Measurements from ENCODE around the gene PTH2R.
"Not testable (repeated sequence)": the region's sequence is repeated elsewhere in the genome, so short reads cannot be mapped to it uniquely, and the experiment has no call there.

The PTH2R gene

GRCh38 chr2:208509586-208509985 is 103.0 kb downstream of the PTH2R start:
- in situ Hi-C loops (cut with MboI; ENCODE audit: low sequenced_read_pairs, unreplicated experiment): no loop called here
- DNase-seq (ENCODE audit: low spot score): no peak
- TF ChIP-seq, protein P1, sequence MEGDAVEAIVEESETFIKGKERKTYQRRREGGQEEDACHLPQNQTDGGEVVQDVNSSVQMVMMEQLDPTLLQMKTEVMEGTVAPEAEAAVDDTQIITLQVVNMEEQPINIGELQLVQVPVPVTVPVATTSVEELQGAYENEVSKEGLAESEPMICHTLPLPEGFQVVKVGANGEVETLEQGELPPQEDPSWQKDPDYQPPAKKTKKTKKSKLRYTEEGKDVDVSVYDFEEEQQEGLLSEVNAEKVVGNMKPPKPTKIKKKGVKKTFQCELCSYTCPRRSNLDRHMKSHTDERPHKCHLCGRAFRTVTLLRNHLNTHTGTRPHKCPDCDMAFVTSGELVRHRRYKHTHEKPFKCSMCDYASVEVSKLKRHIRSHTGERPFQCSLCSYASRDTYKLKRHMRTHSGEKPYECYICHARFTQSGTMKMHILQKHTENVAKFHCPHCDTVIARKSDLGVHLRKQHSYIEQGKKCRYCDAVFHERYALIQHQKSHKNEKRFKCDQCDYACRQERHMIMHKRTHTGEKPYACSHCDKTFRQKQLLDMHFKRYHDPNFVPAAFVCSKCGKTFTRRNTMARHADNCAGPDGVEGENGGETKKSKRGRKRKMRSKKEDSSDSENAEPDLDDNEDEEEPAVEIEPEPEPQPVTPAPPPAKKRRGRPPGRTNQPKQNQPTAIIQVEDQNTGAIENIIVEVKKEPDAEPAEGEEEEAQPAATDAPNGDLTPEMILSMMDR (IDR thresholded peaks at IDR 0.05; ENCODE audit: borderline replicate concordance, control extremely low read depth, extremely low read depth, insufficient read depth, missing control alignments): no peak

GRCh38 chr2:208511016-208511415 is 104.4 kb downstream of the PTH2R start:
- DNase-seq (ENCODE audit: low spot score): no peak
- in situ Hi-C loops (cut with MboI; ENCODE audit: low sequenced_read_pairs, unreplicated experiment): no loop called here
- TF ChIP-seq, protein P1 (IDR thresholded peaks at IDR 0.05; ENCODE audit: borderline replicate concordance, control extremely low read depth, extremely low read depth, insufficient read depth, missing control alignments): no peak

DNA sequence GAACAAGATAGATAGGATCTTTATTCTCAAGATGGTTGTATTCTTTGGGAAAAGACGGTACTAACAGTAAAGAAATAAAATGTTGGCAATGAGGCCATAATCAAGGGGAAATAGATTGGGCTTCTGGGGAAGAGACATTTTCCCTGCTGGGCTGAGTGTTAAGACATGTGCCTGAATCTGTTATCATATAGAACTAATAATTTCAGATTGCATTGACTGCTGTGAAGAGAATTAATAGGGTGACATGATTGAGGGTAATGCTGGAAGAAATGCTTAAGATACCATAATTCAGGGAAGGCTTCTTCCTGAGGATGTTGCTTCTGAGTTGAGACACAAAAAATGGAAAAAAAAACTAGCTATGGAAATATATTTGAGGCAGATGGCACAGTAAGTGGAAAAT is 105.0 kb downstream of the PTH2R start:
- no peak for DNase-seq (ENCODE audit: low spot score)
- in situ Hi-C loops (cut with MboI; ENCODE audit: low sequenced_read_pairs, unreplicated experiment): no loop called here
- TF ChIP-seq, protein P1 (IDR thresholded peaks at IDR 0.05; ENCODE audit: borderline replicate concordance, control extremely low read depth, extremely low read depth, insufficient read depth, missing control alignments): no peak

GRCh38 chr2:208515099-208515498 is 108.5 kb downstream of the PTH2R start:
- in situ Hi-C loops (cut with MboI; ENCODE audit: low sequenced_read_pairs, unreplicated experiment): no loop called here
- DNase-seq (ENCODE audit: low spot score): no peak
- TF ChIP-seq, protein P1 (IDR thresholded peaks at IDR 0.05; ENCODE audit: borderline replicate concordance, control extremely low read depth, extremely low read depth, insufficient read depth, missing control alignments): no peak

DNA sequence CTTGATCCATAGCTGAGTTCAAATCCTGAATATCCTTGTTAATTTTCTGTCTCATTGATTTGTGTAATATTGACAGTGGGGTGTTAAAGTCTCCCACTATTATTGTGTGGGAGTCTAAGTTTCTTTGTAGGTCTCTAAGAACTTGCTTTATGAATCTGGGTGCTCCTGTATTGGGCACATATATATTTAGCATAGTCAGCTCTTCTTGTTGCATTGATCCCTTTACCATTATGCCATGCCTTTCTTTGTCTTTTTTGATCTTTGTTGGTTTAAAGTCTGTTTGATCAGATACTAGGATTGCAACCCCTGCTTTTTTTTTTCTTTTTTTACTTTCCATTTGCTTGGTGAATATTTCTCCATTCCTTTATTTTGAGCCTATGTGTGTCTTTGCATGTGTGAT is 116.5 kb downstream of the PTH2R start:
- DNase-seq (ENCODE audit: low spot score); in situ Hi-C loops (cut with MboI; ENCODE audit: low sequenced_read_pairs, unreplicated experiment): not testable (repeated sequence)

DNA sequence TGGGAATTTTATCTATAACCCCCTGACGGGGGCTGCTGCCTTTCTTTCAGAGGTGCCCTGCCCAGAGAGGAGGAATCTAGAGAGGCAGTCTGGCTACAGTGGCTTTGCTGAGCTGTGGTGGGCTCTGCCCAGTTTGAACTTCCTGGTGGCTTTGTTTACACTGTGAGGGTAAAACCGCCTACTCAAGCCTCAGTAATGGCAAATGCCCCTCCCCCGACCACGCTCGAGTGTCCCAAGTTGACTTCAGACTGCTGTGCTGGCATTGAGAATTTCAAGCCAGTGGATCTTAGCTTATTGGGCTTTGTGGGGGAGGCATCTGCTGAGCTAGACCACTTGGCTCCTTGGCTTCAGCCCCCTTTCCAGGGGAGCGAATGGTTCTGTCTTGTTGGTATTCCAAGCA is 118.6 kb downstream of the PTH2R start:
- DNase-seq (ENCODE audit: low spot score); in situ Hi-C loops (cut with MboI; ENCODE audit: low sequenced_read_pairs, unreplicated experiment): not testable (repeated sequence)

DNA sequence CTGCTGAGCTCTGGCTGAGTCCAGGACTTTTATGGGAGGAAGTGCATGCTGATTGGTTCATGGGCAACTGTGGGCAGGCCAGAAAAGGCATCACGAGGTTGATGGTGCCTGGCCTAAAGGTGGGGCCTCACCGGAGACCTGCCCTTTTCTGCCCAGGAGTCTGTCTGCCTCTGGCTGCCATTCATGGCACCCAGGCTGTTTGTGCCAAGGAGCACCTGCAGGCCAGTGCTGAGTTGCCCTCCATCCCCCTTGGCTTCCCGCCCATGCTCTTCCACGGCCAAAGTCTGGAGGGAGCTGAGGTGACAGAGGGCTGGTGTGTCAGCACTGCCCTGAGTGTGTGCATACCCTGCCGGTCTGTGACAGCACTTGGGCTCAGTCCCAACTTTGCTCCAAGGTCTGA is 123.2 kb downstream of the PTH2R start:
- DNase-seq (ENCODE audit: low spot score): no peak
- TF ChIP-seq, protein P1 (IDR thresholded peaks at IDR 0.05; ENCODE audit: borderline replicate concordance, control extremely low read depth, extremely low read depth, insufficient read depth, missing control alignments): no peak
- in situ Hi-C loops (cut with MboI; ENCODE audit: low sequenced_read_pairs, unreplicated experiment): no loop called here

DNA sequence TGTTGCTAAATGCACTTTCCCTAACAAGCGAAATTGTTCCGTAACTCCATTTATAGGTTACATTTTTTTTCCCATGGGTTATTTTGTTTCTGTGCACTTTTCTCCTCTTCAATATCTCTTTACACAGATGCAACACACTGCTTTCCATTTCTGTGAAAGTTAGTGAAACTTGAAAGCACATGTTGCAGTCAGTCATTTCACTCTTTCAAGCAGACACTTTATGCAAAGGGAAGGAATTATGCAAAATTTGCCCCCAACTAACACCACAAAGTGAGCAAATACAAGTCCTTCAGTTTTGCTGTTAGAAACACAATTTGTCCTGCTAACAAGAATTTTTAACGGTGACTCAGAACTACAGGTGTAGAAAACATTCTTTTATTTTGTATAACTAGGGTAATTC is 124.8 kb downstream of the PTH2R start:
- TF ChIP-seq, protein P1 (IDR thresholded peaks at IDR 0.05; ENCODE audit: borderline replicate concordance, control extremely low read depth, extremely low read depth, insufficient read depth, missing control alignments): no peak
- no peak for DNase-seq (ENCODE audit: low spot score)
- in situ Hi-C loops (cut with MboI; ENCODE audit: low sequenced_read_pairs, unreplicated experiment): no loop called here

DNA sequence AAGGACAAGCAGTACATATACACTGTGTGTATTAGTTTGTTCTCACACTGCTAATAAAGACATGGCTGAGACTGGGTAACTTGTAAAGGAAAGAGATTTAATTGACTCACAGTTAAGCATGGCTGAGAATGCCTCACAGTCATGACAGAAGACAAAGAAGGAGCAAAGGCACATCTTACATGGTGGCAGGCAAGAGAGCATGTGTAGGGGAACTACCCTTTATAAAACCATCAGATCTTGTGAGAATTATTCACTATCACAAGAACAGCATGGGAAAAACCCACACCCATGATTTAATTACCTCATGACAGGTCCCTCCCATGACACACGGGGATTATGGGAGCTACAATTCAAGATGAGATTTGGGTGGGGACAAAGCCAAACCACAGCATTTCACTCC is 129.0 kb downstream of the PTH2R start:
- in situ Hi-C loops (cut with MboI; ENCODE audit: low sequenced_read_pairs, unreplicated experiment); DNase-seq (ENCODE audit: low spot score): not testable (repeated sequence)

Measured in GM13976 (cell line).